HPDE6-E6E7 (cell line): ENCODE results near the gene AIDA.

ENCODE experiments used
- DNase-seq: peaks from one replicate; pipeline ENCODE4 v3.0.0; 2011; ENCODE audit warnings: missing footprints; ENCODE audit errors: extremely low spot score

Gene AIDA

GRCh38 chr1:222643938-222644635 lies 68.2 kb downstream of the AIDA start:
- peak; percentile 95 for DNase-seq

- DNase-seq = no peak
These were observed 68.7 kb downstream of the AIDA start for GRCh38 chr1:222643606-222643937.

DNA sequence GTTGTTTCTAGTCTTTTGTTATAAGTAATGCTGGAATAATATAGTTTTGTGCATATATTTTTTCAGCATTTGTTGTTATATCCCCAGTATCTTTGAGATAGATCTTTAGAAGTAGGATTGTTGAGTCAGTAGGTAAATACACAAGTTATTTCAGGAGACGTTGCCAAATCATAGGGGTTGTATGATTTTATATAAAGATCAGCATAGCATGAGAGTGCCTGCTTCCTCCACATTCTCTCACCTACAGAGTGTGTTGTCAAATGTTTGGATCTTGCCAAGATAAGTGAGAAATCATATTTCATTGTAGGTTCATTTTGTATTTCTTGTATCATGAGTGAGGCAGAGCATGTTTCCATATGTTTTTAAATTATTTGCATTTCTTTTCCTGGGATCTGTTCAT lies 69.8 kb downstream of the AIDA start:
- no peak for DNase-seq

GRCh38 chr1:222641269-222641948 lies 70.9 kb downstream of the AIDA start:
- DNase-seq = no peak

GRCh38 chr1:222634180-222635013 lies 77.9 kb downstream of the AIDA start:
- DNase-seq = peak; percentile 26

DNA sequence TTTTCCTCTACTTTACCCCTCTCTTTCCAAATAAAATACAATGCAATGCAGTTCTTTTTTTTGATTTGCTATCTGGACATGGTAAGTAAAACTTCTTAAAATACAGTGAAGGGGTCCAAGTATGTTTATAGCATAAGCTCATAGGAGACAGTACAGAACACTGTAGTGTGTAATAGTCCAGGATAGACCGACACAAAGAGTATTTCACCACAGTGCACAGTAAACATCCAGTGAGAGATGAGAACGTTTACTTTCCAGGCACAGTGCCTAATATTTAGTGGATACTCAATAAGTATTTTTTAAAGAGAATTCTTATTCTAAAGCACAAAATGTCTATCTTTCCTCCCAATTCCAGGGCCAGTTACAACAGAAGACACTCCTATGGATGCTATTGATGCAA lies 79.5 kb downstream of the AIDA start:
- DNase-seq = no peak

DNA sequence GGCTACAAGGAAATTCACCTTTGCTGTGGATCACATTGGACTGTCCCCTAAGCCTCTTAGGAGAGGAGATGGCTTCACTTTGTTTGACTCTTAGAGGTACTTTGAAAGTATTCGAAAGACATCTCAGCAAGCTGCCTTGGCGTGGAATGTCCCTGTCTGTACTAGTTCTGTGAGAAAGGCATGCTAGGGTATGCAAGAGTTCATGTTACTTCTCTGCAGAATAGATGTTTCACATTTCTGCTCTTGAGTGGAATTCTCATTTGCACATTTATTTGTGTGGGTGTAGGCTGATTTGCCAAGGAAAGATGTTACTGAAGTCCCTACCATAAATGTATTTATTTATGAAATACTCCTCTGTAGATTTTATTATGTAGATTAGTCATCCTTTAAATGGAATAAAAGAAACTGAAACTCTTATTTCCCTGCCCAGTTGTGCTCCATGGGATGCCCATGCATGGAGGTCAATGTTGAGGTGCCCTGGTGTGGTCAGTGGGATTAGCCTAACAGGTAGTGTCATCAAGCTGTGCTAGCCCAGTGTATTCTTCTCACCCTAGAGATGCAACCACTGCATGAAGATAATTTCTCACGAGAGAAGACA lies 80.6 kb downstream of the AIDA start:
- DNase-seq = no peak

- no peak for DNase-seq
These were observed 82.3 kb downstream of the AIDA start for GRCh38 chr1:222629921-222630535.

DNA sequence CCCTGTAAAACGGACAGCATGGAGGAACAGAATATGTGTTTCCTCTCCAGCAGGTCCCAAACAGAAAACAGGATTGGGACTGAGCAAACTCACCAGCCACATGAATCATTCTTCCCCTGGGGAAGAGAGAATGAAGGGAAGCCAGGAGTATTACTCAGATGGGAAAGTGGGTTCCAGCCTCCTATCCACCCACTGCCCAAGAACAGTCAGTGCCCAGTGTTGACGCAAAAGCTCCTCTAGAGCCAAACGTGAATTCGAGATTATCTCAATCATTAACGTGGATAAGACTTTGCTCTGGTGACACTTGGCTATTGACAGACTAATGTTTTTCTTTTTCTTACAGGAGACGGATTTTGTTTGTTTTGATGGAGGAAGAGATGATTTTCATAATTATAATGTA lies 85.1 kb downstream of the AIDA start:
- no peak for DNase-seq

- DNase-seq = no peak
These were observed 88.1 kb downstream of the AIDA start for GRCh38 chr1:222624214-222624613.

DNA sequence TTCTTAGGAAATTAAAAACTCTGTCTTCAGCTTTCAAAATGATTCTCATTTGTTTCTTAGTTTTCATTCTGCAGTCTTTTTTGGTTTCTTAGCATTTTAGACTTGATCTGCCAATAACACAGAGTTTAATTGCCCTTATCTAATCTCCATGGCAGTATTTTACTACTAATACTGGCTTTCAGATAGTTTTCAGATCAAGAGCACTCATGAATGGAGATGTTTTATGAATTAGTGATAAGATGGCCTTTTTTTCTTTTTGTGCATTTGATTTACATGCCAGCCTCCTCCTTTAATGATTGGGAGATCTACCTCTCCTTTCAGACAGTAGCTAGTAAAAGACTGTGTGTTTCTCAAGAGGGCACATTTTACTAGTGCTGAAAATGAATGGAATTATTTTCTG lies 88.8 kb downstream of the AIDA start:
- no peak for DNase-seq

- DNase-seq = no peak
These were observed 89.5 kb downstream of the AIDA start for GRCh38 chr1:222622765-222623164.

GRCh38 chr1:222620566-222620965 lies 91.7 kb downstream of the AIDA start:
- no peak for DNase-seq

- DNase-seq = no peak
These were observed 93.3 kb downstream of the AIDA start for GRCh38 chr1:222618880-222619596.
